GM15510 (cell line): ENCODE results near the gene COQ3.

Experiments
- POLR2A ChIP-seq: IDR thresholded peaks from 3 replicates; pipeline ENCODE4 v1.6.1; 2011; ENCODE audit warnings: borderline replicate concordance; ENCODE audit not compliant: insufficient read length; ENCODE audit errors: extremely low read depth

COQ3 gene, protein sequence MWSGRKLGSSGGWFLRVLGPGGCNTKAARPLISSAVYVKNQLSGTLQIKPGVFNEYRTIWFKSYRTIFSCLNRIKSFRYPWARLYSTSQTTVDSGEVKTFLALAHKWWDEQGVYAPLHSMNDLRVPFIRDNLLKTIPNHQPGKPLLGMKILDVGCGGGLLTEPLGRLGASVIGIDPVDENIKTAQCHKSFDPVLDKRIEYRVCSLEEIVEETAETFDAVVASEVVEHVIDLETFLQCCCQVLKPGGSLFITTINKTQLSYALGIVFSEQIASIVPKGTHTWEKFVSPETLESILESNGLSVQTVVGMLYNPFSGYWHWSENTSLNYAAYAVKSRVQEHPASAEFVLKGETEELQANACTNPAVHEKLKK

GRCh38 chr6:99393698-99394531 is at the start of gene COQ3:
TSS of gene COQ3 (minus strand) at chr6:99394195. CDS start at chr6:99394179, 16 bp downstream.
- peak; percentile 45 for TF ChIP-seq POLR2A

GRCh38 chr6:99434702-99435530 is 40.9 kb upstream of the COQ3 start:
- TF ChIP-seq POLR2A, result no peak

DNA sequence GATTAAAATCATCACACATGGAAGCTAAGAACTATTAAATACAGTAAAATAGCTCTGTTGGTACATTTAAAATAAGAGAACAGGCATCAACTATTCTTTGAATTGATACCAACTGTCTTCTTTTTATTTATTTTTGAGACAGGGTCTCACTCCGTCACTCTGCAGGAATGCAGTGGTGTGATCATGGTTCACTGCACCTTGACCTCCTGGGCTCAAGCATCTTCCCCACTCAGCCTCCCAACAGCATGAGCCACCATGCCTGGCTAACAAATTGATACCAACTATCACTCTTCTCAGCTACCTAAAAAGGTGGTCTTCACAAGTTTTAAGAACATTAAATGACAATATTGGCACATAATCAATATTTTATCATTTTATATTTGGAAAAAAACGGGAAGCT is 38.9 kb upstream of the COQ3 start:
- TF ChIP-seq POLR2A, result no peak

- no peak for TF ChIP-seq POLR2A
Measured at GRCh38 chr6:99431901-99432300, 37.9 kb upstream of the COQ3 start.

GRCh38 chr6:99427988-99428387 is 34.0 kb upstream of the COQ3 start:
- no peak for TF ChIP-seq POLR2A

GRCh38 chr6:99426451-99426757 is 32.4 kb upstream of the COQ3 start:
- no peak for TF ChIP-seq POLR2A

DNA sequence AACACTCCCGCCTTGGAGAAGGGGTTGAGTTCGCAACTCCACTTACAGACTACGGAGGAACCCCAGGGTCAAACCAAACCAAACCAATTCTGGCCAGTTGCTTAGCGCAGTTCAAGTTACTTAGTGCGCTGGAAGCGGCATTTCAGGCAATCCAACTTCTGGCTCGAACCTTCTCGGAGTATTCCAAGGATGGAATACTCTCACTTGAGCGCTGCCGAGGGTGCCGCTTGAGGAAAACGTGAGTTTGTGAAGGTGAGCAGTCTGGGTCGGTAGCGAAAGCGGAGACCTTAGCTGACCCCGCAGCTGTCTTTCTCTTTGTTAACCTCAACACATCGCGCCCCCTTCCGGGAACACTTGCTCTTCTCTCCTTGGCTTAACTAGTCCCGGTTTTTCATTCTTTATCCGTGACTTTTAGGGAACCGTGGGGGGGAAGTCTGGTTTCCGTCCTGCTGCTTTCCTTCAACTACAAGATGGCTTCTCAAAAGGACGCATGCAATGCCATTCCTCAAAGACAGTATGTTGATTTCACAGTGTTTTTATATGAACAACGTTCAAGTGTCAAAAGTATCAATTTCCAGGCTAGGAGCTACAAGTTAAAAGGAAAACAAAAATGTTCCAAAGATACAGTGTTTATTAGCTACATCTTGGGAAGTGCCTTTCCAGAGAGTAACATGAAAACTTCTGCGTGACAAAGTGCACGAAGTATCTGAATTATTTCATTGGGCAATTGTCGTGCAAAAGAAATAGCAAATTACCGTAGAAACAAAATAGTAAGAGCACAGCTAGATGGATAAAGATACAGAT is 31.9 kb upstream of the COQ3 start:
- no peak for TF ChIP-seq POLR2A

GRCh38 chr6:99424761-99425646 is 31.0 kb upstream of the COQ3 start, which contains the start of gene PNISR:
TSS of gene PNISR (minus strand) at chr6:99425308. CDS start at chr6:99414659, 10,649 bp downstream.
- TF ChIP-seq POLR2A, result peak; percentile 72

GRCh38 chr6:99424022-99424421 is 30.0 kb upstream of the COQ3 start:
- TF ChIP-seq POLR2A, result no peak

DNA sequence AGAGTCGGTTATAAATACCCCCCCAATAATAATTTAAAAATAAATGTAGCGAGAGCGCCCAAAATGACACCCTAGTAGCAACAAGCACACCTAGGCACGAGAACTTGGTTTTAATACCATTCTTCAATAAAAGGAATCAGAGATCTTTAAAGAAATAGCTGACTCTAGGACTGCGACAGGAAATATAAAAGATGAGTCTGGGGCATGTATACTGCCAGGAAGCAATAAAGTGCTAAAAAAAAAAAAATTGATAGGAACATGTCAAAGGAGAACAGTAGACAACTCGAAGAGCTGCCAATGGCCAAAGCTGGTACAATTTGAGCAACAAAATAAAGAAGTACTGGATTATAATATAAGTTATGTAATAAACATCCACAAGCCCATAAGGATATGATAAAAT is 28.9 kb upstream of the COQ3 start:
- TF ChIP-seq POLR2A, result no peak

DNA sequence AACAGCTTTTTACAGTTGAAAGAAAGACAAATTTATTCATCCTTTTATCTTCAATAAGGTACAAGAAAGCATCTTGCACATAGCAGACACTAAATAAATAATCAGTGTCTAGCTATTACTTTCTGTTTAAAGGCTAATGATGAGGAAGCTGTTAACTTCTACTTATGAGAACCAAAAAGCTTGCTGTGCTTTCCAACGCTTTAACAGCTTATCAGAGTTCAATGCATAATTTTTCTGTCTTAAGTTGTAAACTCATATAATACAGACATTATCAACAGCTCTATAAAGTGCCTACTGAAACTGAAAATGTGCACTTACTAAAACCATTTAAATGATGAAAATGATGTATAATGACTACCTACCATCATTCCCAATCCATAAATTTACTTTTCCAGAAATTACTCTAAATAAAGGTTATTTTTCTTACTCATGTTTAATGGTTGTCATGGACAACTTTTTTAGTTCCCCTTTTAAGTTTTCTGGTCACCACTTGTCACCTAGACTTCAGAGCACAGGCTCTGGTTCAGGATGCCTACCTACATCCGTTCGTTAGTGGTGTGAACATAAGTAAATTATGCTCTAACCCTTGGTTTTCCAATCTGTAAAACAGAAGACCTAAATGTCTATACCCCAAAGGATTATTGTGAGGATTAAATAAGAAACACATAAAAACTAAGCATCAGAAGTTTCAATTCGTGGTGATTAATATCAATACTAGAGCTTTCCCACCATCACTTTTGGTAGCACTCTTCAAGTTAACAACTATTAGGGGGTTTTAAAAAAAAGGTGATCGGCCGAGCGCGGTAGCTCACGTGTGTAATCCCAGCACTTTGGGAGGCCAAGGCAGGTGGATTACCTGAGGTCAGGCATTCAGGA is 23.1 kb upstream of the COQ3 start:
- TF ChIP-seq POLR2A, result no peak

GRCh38 chr6:99416226-99416625 is 22.2 kb upstream of the COQ3 start:
- no peak for TF ChIP-seq POLR2A
